MCF 10A (cell line): ENCODE measurements around the gene ABHD16A. TPM values are rescaled to one million over a fixed set of nuclear protein-coding genes. Genes with fewer than 3 reads are reported as not detected.

Source experiments
- BruUV-seq: library from RNA; stranded (reverse); fragments of 400-500 nt; replicated peaks from 2 replicates; lab custom pipeline; 2021; lab: Mats Ljungman, UMichigan
- CTCF ChIA-PET: fragments of 300-600 bp; sonication (Branson Sonifier 250); formaldehyde crosslinking; extraction: SDS; loops from one replicate; lab custom pipeline; 2021; ENCODE audit warnings: antibody characterized with exemption, inconsistent platforms; lab: Yijun Ruan, JAX
- POLR2A ChIA-PET: fragments of 300-600, 350-650 bp; sonication (Branson Sonifier 250); formaldehyde crosslinking; extraction: SDS; loops from one replicate; lab custom pipeline; 2020; ENCODE audit warnings: antibody characterized with exemption, inconsistent platforms; lab: Yijun Ruan, JAX
- DNase-seq: peaks from one replicate; pipeline ENCODE4 v3.0.0-alpha.2; 2018; ENCODE audit not compliant: unreplicated experiment
- H3K27ac Mint-ChIP-seq: one replicate; pipeline ENCODE4 v1.8.0; 2022; ENCODE audit warnings: mild to moderate bottlenecking, low read depth, mixed read lengths; ENCODE audit not compliant: unreplicated experiment
- H3K27me3 Mint-ChIP-seq: one replicate; pipeline ENCODE4 v1.8.0; 2022; ENCODE audit warnings: mixed read lengths; ENCODE audit not compliant: insufficient read depth, unreplicated experiment
- H3K36me3 Mint-ChIP-seq: one replicate; pipeline ENCODE4 v1.8.0; 2022; ENCODE audit warnings: mild to moderate bottlenecking, moderate library complexity, mixed read lengths; ENCODE audit not compliant: insufficient read depth, unreplicated experiment
- H3K4me1 Mint-ChIP-seq: one replicate; pipeline ENCODE4 v1.8.0; 2022; ENCODE audit warnings: mixed read lengths; ENCODE audit not compliant: insufficient read depth, unreplicated experiment
- H3K4me3 Mint-ChIP-seq: one replicate; pipeline ENCODE4 v1.8.0; 2022; ENCODE audit warnings: mild to moderate bottlenecking, moderate library complexity, mixed read lengths; ENCODE audit not compliant: unreplicated experiment
- H3K9me3 Mint-ChIP-seq: one replicate; pipeline ENCODE4 v1.8.0; 2022; ENCODE audit warnings: mixed read lengths; ENCODE audit not compliant: unreplicated experiment
- CTCF ChIP-seq: fragments of 200-600 bp; IDR thresholded peaks from one replicate; pipeline ENCODE4 v1.8.0; 2022; ENCODE audit warnings: antibody characterized with exemption, mild to moderate bottlenecking; ENCODE audit not compliant: unreplicated experiment
- intact Hi-C: fragments of 100-400 bp; cut with micrococcal nuclease; formaldehyde crosslinking; loops from 2 replicates; pipeline ENCODE4 v1.14.1; 2022
- total RNA-seq: library from RNA; stranded (reverse); gene quantifications from 2 replicates; pipeline ENCODE4 v1.2.3, GENCODE V29; 2022

Gene ABHD16A
- total RNA-seq, 1 experiment from 2014 or later: 32.1 TPM

DNA sequence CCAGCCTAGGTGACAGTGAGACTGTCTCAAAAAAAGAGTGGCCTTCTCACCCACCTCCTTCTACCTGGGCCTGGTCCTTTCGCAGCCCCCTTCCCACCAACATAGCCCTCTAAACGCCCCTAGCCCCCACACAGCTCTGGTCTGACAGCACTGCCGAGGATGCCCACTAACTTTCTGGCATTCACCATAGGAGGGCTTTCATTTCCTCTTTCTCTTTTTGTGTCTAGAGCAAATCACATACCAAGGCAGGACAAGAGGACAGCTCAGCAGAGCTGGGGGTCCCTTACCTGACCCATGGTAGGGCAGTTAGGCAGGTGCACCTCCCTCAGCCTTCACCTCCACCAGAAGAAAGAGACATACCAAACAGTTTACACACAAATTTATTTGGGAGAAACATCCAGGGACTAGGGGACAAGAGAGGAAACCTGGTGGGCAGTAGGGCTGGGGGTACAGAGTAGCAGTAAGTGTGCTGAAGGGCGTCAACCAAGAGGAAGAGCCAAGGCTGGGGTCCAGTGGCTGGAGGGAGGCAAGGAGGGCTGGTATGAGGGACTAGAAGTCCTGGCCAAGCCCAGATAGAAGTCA is 26.7 kb downstream of the ABHD16A start:
- intact Hi-C loops: no loop called here
- H3K27ac Mint-ChIP-seq: no peak overlapping the region
- no TSS peak for BruUV-seq

GRCh38 chr6:31669676-31670075 is 33.4 kb downstream of the ABHD16A start, which contains the start of gene LY6G5B:
LY6G5B (plus strand) TSS chr6:31669976; CDS start chr6:31670951, 975 bp downstream.
- Mint-ChIP-seq H3K9me3 (no peaks in the 10 kb centered on the region), H3K4me1 (peaks cover 11% of the 10 kb centered on the region), H3K27me3 (no peaks in the 10 kb centered on the region), H3K36me3 (peaks cover 72% of the 10 kb centered on the region), H3K27ac (no peak within 1 kb of the TSS), H3K4me3 (no peak within 1 kb of the TSS)
- CTCF ChIA-PET: no interaction called here
- POLR2A ChIA-PET: interaction anchor here (1.4 kb wide), 1 partner anchor 18 kb away, joined by 3 read pairs; the partner anchor contains the start of gene BAG6
- intact Hi-C loops: no loop called here
- no TSS peak for BruUV-seq
- no peak for TF ChIP-seq CTCF
- DNase-seq: no peak

More for the DNA sequence above, 26.7 kb downstream of the ABHD16A start:
- TF ChIP-seq CTCF: no peak
- no peaks in the 10 kb centered on the region for H3K9me3 Mint-ChIP-seq
- no peak for DNase-seq
- H3K4me3 Mint-ChIP-seq: no peak overlapping the region
- ChIA-PET POLR2A (interaction anchor here (1.7 kb wide), 1 partner anchor 188 kb away, joined by 4 read pairs; no protein-coding TSS in a partner anchor), CTCF (interaction anchor here (0.6 kb wide), 1 partner anchor 438 kb away, joined by 4 read pairs; no protein-coding TSS in a partner anchor)
- H3K27me3 Mint-ChIP-seq: peaks cover 18% of the 10 kb centered on the region
- peaks cover 23% of the 10 kb centered on the region for H3K36me3 Mint-ChIP-seq
- H3K4me1 Mint-ChIP-seq: peaks cover 12% of the 10 kb centered on the region

- TF ChIP-seq CTCF: no peak
- no peak for DNase-seq
- POLR2A ChIA-PET: interaction anchor here (0.5 to 7.9 kb wide), 18 partner anchors 11 to 529 kb away, joined by 3 to 263 read pairs (median 4); partner anchors contain the start of genes ABHD16A, APOM, ATP6V1G2 and BAG6
- CTCF ChIA-PET: interaction anchor here (0.6 to 1.1 kb wide), 6 partner anchors 12 to 1132 kb away, joined by 3 to 5 read pairs (median 3); no protein-coding TSS in a partner anchor
- H3K27ac Mint-ChIP-seq: peak overlapping the region; percentile 99
- H3K4me1 Mint-ChIP-seq: peaks cover 25% of the 10 kb centered on the region
- H3K4me3 Mint-ChIP-seq: peak overlapping the region; percentile 99
- no TSS peak for BruUV-seq
- peaks cover 78% of the 10 kb centered on the region for H3K36me3 Mint-ChIP-seq
- intact Hi-C loops: no loop called here
- no peaks in the 10 kb centered on the region for H3K27me3 Mint-ChIP-seq
- no peaks in the 10 kb centered on the region for H3K9me3 Mint-ChIP-seq
These were observed 36.7 kb downstream of the ABHD16A start for GRCh38 chr6:31666337-31666965.
